8988T (cell line): ENCODE results near the gene TBC1D5.
"Not testable (repeated sequence)": the region's sequence is repeated elsewhere in the genome, so short reads cannot be mapped to it uniquely, and the experiment has no call there.

ENCODE experiments used
- DNase-seq: peaks from one replicate; pipeline ENCODE4 v3.0.0; 2011

TBC1D5 gene

GRCh38 chr3:17444865-17445264, 297.6 kb downstream of the TBC1D5 start:
- no peak for DNase-seq

DNA sequence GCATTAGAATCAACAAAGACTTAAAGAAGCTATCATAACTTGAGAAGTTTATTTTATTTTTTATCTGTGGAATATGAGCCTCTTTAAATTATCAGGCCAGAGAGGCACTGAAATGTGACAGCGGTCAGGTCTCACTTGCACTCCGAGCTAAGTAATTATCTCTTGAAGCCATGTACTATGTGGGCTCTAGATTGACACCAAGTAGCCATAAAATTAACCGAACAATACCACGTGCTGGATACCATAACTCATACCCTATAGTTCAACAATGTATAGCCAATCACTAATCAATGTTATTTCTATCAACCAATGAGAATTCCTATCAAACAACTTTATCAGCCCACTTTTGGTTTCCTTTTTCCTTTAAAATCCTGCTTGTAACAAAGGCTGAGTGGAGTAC, 299.3 kb downstream of the TBC1D5 start:
- DNase-seq: no peak

DNA sequence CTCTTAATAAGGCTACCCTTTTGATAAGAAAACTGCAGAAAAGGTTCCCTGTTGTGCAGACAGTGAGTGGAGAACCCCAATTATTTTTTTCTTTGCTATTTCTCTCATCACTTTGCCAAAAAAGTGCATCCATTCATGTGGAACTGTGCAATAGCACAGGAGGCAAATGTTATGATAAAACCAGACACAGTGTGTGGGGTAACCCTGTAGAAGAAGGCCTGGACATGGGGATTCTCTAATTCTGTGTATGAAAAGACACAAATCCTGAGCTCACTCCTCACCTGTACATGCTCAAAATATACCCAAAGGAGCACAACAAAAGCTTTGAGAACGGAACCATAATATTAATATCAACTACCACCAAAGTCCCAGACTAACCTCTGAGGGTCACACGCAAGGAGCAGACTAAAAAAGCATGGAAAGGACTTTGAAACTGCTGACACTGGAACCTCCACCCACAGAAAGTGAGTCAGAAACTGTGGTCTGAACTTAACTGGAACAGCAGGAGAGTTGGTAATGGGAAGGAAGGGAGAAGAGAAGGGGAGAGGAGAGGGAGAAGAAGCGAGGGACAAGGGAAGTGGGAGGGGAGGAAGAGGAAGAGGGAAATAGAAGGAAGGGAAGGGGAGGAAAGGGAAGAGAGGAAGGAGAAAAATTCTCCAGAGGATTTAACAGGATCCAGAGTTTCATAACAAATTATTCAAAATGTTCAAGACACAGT, 299.9 kb downstream of the TBC1D5 start:
- DNase-seq: no peak

DNA sequence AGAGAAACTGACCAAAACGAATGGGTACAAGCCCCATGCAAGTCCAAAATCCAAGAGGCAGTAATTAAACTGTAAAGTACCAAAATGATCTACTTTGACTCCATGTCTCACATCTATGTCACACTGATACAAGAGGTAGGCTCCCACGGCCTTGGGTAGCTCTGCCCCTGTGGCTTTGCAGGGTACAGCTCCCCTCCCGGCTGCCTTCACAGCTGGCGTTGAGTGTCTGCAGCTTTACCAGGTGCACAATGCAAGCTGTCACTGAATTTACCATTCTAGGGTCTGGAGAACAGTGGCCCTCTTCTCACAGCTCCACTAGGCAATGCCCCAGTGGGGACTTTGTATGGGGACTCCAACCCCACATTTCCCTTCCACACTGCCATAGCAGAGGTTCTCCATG, 308.6 kb downstream of the TBC1D5 start:
- DNase-seq: no peak

- DNase-seq: no peak
These were observed 310.2 kb downstream of the TBC1D5 start for GRCh38 chr3:17432236-17432635.

DNA sequence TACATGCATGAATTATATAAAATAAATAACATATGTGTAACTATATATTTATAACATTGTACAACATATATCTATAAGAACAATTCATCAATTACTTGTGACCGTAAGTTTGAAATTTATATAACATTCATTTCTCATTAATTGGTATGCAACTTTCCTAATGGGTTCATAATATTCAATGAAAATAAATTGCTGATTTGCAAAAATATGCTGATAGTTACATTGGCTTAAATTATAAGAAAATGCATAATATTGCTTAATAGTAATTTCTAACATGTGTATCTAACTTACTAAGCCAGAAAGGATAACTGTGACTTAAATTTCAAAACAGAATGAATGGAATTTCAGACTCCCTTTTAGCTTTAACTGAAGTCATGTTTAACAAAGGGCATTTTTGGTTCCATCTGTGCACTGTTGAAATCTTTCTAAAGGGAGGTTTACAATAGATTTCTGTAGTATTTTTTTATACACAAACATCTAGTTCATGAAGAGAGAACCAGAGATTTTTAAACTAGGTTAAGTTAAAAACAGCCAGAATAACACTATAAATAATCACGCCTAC, 310.9 kb downstream of the TBC1D5 start:
- DNase-seq: no peak

- DNase-seq: no peak
These were observed 311.4 kb downstream of the TBC1D5 start for GRCh38 chr3:17431004-17431403.

DNA sequence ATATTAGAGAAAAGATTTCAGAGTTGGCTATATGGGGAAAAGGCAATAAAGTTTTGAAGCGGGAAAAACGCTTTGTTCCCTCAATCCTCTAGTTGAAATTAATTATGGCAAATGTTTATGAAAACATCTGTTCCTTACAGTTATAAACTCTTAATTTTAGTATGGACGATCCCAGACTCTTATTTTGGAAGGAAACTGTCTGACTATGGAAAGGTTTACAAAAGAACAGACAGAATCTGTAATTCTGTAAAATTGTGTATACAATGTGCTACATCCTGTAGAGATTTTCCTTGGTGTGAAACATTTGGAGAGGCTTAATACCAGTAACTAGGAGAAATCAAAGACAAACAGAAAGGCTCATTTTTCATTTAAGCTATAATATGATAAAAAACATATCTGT, 311.8 kb downstream of the TBC1D5 start:
- DNase-seq: no peak

DNA sequence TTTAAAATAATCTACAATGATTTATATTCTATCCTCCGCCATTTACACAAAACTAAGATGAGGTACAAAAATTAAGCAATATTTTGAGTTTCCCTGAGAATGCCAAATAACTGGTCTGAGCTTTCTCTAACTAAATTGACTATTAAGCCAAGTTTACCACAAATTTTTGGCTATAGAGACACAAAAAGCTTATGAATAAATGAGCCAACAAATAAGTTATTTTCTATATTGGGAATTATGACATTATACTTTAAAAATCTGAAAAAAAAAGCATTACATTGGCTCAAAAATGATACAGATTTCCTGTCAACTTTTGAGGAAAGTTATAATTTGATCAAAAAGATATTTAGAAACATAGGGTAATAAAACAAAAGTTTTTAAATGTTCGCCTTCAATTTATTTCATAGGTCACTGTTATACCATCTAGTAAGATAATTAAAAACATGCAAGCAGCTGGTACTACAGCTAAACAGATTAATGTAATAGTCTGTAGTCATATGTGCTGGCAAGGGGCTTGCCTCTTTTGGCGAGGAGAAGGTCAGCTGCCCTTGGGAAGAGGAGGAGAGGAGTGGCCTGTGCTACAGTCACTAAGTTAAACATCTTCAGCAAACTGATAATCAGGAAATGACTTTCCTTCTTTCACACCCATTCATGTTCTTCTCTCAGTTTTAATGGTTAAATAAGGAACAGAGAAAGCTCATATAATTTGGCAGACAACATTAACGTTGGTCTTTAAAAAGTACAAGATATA, 318.5 kb downstream of the TBC1D5 start:
- no peak for DNase-seq

- no peak for DNase-seq
These were observed 319.8 kb downstream of the TBC1D5 start for GRCh38 chr3:17422636-17423035.

DNA sequence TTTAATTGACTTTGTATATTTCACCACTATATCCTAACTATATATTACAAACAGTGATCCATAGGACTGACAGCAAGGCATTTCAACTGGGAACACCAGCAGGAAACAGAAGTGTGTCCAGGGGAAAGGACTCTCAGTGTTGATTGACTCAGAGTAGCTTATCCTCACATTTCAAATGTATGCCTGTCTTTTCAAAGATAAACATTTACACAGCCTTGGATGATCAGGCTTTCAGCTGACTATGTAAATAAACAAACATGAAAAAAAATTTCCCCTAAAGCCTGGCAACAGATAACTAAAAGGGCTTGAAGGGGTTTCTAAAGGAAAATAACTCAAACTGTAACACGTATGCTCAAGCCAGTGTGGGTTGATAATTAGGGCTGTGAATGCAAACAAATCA, 321.8 kb downstream of the TBC1D5 start:
- DNase-seq: no peak

DNA sequence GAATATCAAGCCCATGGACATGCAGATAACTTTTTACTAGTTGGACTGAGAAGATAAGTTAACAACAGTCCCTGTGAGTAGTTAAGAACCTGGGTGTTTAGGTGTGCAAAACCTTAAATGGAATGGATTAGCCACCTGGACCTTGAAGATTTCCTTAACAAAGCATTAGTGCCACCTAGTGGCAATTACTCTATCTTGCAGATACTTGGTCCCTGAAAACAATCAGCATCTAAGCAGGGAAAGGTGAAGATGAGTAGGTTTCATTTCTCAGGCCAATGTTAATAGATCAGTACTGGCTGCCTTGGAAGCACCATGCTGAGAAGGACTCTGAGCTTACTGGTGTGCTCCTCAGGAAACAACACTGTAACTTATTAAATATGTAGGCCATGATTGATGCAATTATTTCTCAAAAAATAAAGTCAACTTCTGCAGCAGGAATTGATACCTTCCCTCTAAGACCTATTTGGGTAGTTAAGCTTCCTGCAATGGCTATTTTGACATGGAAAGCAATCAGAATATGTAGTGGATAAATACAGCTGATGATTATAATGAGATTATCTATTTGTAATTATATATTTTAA, 329.4 kb downstream of the TBC1D5 start:
- no peak for DNase-seq

DNA sequence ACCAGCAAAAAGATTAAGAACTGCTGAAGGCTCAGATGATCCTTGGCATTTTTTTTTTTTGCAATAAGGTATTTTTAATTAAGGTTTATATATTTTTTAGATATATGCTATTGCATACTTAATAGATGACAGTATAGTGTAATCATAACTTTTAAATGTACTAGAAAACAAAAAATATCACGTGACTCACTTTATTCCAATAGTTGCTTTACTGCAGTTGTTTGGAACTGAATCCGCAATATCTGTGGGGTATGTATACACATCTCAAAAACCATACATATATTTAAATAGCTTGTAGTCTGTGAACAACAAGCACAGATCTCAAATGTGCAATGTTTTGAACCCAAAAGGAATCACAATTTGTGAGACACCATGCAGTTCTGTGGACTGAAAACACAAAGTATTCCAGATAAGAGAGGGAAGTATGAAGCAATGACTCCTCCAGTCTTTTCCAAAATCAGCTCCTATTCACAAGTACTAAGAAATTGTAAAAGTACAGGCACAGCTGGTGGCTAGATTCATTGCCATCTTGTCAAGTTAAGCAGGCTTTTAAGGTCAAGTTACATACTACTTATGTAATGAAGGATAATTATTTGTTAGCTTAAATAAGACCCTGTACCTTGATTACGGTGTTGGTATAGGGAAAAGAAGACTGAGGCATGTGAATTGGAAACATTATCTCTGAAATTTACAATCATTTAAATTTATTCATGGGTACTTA, 331.1 kb downstream of the TBC1D5 start:
- no peak for DNase-seq

DNA sequence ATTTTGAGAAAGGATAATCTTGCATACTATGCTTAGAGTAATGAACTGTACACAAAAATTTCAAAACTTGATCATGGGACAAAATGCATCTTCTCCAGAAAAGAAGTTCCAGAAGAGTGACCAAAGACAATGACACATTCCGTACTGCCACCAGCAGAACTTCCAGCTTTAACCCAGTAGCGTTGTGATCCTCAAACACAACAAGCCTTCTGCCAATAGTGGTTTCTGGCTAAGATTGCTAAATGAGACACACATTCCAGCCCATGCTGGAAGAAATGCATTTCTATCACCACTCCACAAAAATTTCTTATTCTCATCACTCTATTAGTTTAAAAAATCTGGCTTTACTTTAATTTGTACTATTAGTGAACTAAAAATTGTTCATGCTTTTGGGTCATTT, 334.9 kb downstream of the TBC1D5 start:
- DNase-seq: no peak

- DNase-seq: no peak
These were observed 337.9 kb downstream of the TBC1D5 start for GRCh38 chr3:17404548-17404947.

GRCh38 chr3:17402442-17402841, 340.0 kb downstream of the TBC1D5 start:
- no peak for DNase-seq

GRCh38 chr3:17401912-17402311, 340.5 kb downstream of the TBC1D5 start:
- no peak for DNase-seq

DNA sequence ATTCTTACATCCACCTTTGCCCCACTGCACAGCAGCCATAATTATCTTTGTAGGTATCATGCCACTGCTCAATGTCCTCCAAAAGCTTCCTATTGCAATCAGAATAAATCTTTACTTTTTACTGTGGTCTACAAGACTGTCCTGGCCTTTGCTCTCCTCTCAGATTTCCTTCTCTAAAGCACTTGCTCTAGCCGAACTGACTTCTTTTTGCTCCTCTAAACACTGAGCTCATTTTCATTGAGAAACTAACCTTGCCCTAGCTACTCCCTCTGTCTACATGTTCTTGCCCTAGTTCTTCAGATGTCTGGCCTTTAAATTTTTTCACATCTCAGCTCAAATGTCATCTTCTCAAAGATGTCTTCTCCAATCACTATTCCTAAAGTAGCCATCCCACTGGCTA, 342.8 kb downstream of the TBC1D5 start:
- DNase-seq: no peak

DNA sequence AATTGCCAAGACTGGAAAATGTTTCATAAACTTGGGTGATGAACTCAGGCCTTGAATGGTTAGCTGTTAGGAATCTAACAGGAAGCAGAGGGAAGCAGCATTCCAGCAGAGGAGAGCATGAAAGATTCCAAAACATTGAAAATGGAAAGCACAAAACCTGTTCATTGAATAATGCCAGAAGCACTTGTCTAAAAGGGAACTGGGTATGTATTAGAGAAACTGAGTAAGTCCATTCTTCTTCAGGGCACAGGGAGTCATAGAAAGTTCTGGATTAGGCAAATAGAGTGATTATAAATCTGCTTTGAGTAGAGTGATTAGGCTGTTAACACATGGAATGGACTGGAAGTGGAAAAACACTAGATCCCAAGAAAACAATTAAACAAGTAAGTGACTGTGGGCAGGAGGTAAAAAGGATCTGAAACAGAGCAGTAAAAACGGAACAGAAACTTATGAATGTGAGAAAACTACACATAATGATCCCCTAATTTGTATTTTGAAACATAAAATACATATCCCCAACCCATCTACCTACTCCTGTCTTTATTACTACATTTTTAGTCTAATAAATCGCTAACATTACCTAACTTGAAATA, 343.4 kb downstream of the TBC1D5 start:
- DNase-seq: no peak

DNA sequence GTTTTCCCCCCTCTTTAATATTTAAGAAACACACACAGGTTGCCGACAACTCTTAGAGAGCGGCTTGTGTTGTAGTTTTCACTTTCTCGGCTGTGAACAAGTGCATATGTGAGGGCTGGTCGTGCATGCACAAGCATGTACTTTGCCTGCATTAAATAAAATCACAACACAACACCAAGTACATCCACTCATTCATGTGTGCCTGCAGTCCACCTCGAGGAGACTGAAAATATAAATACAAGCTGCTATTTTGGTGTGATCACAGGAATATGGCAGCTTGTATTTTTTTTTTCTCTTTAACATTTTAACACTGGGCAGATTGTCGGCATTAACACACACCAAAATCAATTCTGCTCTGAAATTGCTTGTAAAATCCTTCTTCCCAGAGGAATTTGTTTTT, 346.4 kb downstream of the TBC1D5 start:
- DNase-seq: no peak

DNA sequence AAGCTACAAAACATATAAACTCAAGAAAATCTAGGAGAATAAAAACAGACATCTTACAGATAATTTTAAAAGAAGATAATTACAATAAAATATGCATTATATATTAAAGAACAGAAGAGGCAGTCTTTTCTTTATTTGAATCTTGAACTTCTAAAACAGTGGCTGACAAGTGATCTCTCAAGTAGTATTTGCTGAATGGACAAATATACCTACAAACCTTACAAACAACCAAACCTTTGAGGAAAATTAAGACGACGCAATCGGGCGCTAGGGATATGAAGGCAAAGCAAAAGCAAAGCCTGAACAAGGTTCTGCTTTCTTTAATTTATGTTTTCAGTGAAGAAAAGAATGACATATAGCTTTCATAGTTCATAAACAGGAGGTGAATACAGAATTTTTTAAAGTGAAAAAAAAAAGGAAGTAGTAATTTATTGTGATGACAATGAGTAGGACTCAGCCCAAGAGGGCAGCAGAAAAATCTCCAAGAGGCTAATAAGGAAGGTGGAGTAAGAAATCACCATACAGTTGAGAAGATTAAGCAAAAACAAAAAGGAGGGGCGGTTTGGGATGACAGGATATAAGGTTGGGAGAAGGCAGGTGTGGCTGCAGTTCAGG, 347.8 kb downstream of the TBC1D5 start:
- no peak for DNase-seq

GRCh38 chr3:17392516-17392915, 349.9 kb downstream of the TBC1D5 start:
- DNase-seq: not testable (repeated sequence)
